ENCODE measurements around the gene TAOK1.

TAOK1 gene

GRCh38 chr17:29586676-29587469, 196.7 kb downstream of the TAOK1 start:
- no peak for DNase-seq

GRCh38 chr17:29587591-29587990, 197.4 kb downstream of the TAOK1 start:
- no peak for DNase-seq

- DNase-seq = no peak
These were observed 197.9 kb downstream of the TAOK1 start for GRCh38 chr17:29588017-29588561.

- no peak for DNase-seq
These were observed 198.6 kb downstream of the TAOK1 start for GRCh38 chr17:29588562-29589411.

GRCh38 chr17:29589524-29590410, 199.6 kb downstream of the TAOK1 start, which contains the start of gene GIT1:
TSS of gene GIT1 (minus strand) at chr17:29589648. CDS start at chr17:29589378, 270 bp downstream.
- peak; percentile 78 to 87 for DNase-seq

GRCh38 chr17:29590411-29591145, 200.4 kb downstream of the TAOK1 start:
- peak in 1 of 2 donors; percentile 43 for DNase-seq

GRCh38 chr17:29591146-29591736, 201.1 kb downstream of the TAOK1 start:
- no peak for DNase-seq

- DNase-seq = peak; percentile 38 to 79
These were observed 201.8 kb downstream of the TAOK1 start for GRCh38 chr17:29591737-29592608.

GRCh38 chr17:29592850-29593551, 202.8 kb downstream of the TAOK1 start, which contains the start of gene ANKRD13B:
TSS of gene ANKRD13B (plus strand) at chr17:29593132. CDS start at chr17:29593622, 490 bp downstream.
- no peak for DNase-seq

- no peak for DNase-seq
These were observed 203.7 kb downstream of the TAOK1 start for GRCh38 chr17:29593591-29594518.

GRCh38 chr17:29594519-29595090, 204.4 kb downstream of the TAOK1 start:
- no peak for DNase-seq

GRCh38 chr17:29595107-29595942, 205.2 kb downstream of the TAOK1 start:
- no peak for DNase-seq

GRCh38 chr17:29595943-29596774, 206.0 kb downstream of the TAOK1 start:
- no peak for DNase-seq

GRCh38 chr17:29596811-29597210, 206.6 kb downstream of the TAOK1 start:
- DNase-seq = no peak

GRCh38 chr17:29597361-29598172, 207.4 kb downstream of the TAOK1 start:
- no peak for DNase-seq

Data from inflammatory macrophage treated with lipopolysaccharide for 1 hour (primary cell).